Measurements from ENCODE around the gene ENTPD1. TPM values are rescaled to one million over a fixed set of nuclear protein-coding genes. Genes with fewer than 3 reads are reported as not detected.
"Not testable (repeated sequence)": the region's sequence is repeated elsewhere in the genome, so short reads cannot be mapped to it uniquely, and the experiment has no call there.

Gene ENTPD1
- total and polyA plus RNA-seq, 4 donors = 23.6 to 41.3 (median 34.5) TPM

DNA sequence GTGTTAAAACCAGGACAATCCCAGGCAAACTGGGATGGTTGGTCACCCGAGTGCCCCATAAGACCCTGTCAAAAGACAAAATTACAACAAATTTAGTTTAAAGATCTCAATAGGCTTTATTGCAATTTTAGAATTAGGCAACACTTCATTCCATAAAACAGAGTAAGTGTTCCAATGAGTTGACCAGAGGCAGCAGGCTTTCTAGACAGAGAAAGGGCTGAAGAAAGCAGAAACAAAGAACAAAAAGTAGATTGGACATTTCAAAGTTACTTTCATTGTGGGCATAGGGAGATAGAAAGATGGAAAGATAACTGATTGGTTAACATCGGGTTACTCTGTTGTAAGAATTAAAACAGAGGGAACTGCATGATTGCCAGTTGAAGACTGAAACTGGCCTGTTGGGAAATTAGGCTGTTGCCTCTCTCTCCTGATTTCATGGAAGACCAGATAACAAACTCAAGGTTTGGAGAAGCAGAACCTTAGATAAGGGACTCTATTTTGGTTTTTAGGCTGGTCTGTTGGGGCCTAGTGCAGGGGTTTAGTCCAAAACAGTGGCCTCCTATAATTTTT is 36.3 kb downstream of the ENTPD1 start:
- H3K27ac ChIP-seq (ENCODE audit: low read depth, low read length) = peak overlapping the region; percentile 65
- no CpG with 5 or more reads among the region's 2 CpGs for WGBS (ENCODE audit: insufficient coverage)
- H3K4me1 ChIP-seq (ENCODE audit: control insufficient read depth, insufficient read depth, low read length) = no peaks in the 10 kb centered on the region
- no peak for DNase-seq (ENCODE audit: low read depth in 4 of 6, low spot score in 6 of 6)
- no peaks in the 10 kb centered on the region for H3K36me3 ChIP-seq (ENCODE audit: control insufficient read depth, insufficient read depth, low read length)
- no peak overlapping the region for H3K4me3 ChIP-seq (ENCODE audit: low read depth, low read length)
- H3K27me3 ChIP-seq (ENCODE audit: control insufficient read depth, insufficient read depth, low read length) = no peaks in the 10 kb centered on the region
- no peaks in the 10 kb centered on the region for H3K9me3 ChIP-seq (ENCODE audit: control insufficient read depth, insufficient read depth, low read length)

DNA sequence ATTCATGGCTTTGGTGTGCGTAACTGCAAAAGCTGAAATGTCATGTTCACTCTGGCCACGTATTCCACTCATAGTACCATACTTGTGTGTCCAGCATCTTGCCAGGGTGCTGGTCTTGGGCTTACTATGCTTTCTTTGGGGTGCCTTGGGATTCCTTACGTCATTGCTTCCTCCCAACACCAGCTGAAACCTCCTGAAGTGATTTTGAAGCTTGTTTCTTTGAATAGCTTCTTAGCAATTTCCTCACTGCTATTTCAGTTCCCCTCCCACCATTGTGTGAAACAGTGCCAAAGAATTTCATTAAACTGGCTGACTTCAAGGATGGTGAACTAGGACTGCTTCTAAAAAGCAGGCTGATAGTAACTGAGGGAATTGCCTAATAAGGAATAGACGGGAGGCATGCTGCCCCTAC is 36.9 kb downstream of the ENTPD1 start:
- WGBS (ENCODE audit: insufficient coverage) = 77% methylated on average over 2 of the region's 4 CpGs
- no peaks in the 10 kb centered on the region for H3K4me1 ChIP-seq (ENCODE audit: control insufficient read depth, insufficient read depth, low read length)

DNA sequence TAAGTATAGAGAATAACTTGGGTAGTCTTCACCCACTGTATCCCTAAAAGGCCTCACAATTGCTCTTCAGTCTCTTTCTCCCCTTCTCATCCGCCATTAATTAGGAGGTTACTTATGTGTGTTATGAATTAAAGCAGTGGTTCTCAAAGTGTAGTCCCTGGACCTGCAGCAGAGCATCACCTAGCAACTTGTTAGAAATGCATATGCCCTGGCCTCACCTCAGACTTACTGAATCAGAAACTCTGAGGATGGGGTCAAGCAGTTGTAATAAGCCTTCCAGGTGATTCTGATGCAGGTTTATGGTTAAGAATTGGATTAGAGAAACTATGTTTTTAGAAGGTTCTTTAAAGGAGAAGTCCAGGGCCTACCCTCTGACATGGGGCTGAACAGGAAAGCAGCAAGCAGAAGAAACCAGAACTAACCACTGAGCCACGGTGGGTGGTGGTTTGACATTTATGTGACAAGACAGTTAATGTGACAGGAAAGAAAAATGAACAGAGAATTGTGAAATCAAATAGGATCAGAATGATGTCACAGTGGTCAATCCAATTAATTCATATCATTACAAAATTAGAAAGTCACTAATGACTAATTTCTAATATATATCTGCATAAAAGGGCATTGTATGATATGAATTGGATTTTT is 37.6 kb downstream of the ENTPD1 start:
- Histone ChIP-seq H3K27me3 (ENCODE audit: control insufficient read depth, insufficient read depth, low read length) (no peaks in the 10 kb centered on the region), H3K36me3 (ENCODE audit: control insufficient read depth, insufficient read depth, low read length) (no peaks in the 10 kb centered on the region), H3K9me3 (ENCODE audit: control insufficient read depth, insufficient read depth, low read length) (no peaks in the 10 kb centered on the region), H3K4me3 (ENCODE audit: low read depth, low read length) (no peak overlapping the region), H3K4me1 (ENCODE audit: control insufficient read depth, insufficient read depth, low read length) (no peaks in the 10 kb centered on the region), H3K27ac (ENCODE audit: low read depth, low read length) (peak overlapping the region; percentile 75)
- DNase-seq (ENCODE audit: low read depth in 4 of 6, low spot score in 6 of 6) = no peak
- 100% methylated on average over 1 of the region's 2 CpGs for WGBS (ENCODE audit: insufficient coverage)

More for the DNA sequence above, 36.9 kb downstream of the ENTPD1 start:
- DNase-seq (ENCODE audit: low read depth in 4 of 6, low spot score in 6 of 6) = peak in 2 of 6 donors; percentile 23 to 54
- Histone ChIP-seq H3K27me3 (ENCODE audit: control insufficient read depth, insufficient read depth, low read length) (no peaks in the 10 kb centered on the region), H3K36me3 (ENCODE audit: control insufficient read depth, insufficient read depth, low read length) (no peaks in the 10 kb centered on the region), H3K4me3 (ENCODE audit: low read depth, low read length) (no peak overlapping the region), H3K9me3 (ENCODE audit: control insufficient read depth, insufficient read depth, low read length) (no peaks in the 10 kb centered on the region), H3K27ac (ENCODE audit: low read depth, low read length) (peak overlapping the region; percentile 75)

- Histone ChIP-seq H3K4me1 (ENCODE audit: control insufficient read depth, insufficient read depth, low read length) (no peaks in the 10 kb centered on the region), H3K9me3 (ENCODE audit: control insufficient read depth, insufficient read depth, low read length) (no peaks in the 10 kb centered on the region), H3K27ac (ENCODE audit: low read depth, low read length) (no peak overlapping the region), H3K27me3 (ENCODE audit: control insufficient read depth, insufficient read depth, low read length) (no peaks in the 10 kb centered on the region), H3K4me3 (ENCODE audit: low read depth, low read length) (no peak overlapping the region), H3K36me3 (ENCODE audit: control insufficient read depth, insufficient read depth, low read length) (no peaks in the 10 kb centered on the region)
- DNase-seq (ENCODE audit: low read depth in 4 of 6, low spot score in 6 of 6) = no peak
- 84% methylated on average over 3 of the region's 3 CpGs for WGBS (ENCODE audit: insufficient coverage)
Measured at GRCh38 chr10:95794195-95794594, 38.2 kb downstream of the ENTPD1 start.

GRCh38 chr10:95795602-95796001 is 39.6 kb downstream of the ENTPD1 start:
- Histone ChIP-seq H3K27ac (ENCODE audit: low read depth, low read length) (no peak overlapping the region), H3K27me3 (ENCODE audit: control insufficient read depth, insufficient read depth, low read length) (no peaks in the 10 kb centered on the region), H3K36me3 (ENCODE audit: control insufficient read depth, insufficient read depth, low read length) (no peaks in the 10 kb centered on the region), H3K4me3 (ENCODE audit: low read depth, low read length) (no peak overlapping the region), H3K9me3 (ENCODE audit: control insufficient read depth, insufficient read depth, low read length) (peaks cover 1% of the 10 kb centered on the region), H3K4me1 (ENCODE audit: control insufficient read depth, insufficient read depth, low read length) (no peaks in the 10 kb centered on the region)
- WGBS (ENCODE audit: insufficient coverage) = no CpG with 5 or more reads among the region's 3 CpGs
- no peak for DNase-seq (ENCODE audit: low read depth in 4 of 6, low spot score in 6 of 6)

DNA sequence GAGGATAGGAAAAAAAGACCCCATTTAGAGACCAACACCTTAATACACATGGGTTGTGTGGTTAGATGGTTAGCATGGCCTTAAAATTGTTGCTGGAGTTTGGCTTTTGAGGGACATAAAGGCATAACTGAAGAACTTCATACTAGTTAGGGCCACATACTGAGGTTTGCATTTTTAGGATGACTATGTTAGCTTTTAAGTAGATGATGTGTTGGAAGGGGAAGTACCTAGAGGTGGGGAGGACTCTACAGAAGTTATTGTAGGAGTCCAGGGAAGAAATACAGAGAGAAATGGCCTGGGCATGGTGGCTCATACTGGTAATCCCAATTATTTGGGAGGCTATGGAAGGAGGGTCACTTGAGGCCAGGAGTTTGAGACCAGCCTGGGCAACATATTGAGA is 40.5 kb downstream of the ENTPD1 start:
- no peaks in the 10 kb centered on the region for H3K27me3 ChIP-seq (ENCODE audit: control insufficient read depth, insufficient read depth, low read length)
- DNase-seq (ENCODE audit: low read depth in 4 of 6, low spot score in 6 of 6) = no peak
- H3K36me3 ChIP-seq (ENCODE audit: control insufficient read depth, insufficient read depth, low read length) = no peaks in the 10 kb centered on the region
- no peak overlapping the region for H3K27ac ChIP-seq (ENCODE audit: low read depth, low read length)
- H3K9me3 ChIP-seq (ENCODE audit: control insufficient read depth, insufficient read depth, low read length) = peaks cover 1% of the 10 kb centered on the region
- H3K4me3 ChIP-seq (ENCODE audit: low read depth, low read length) = no peak overlapping the region
- H3K4me1 ChIP-seq (ENCODE audit: control insufficient read depth, insufficient read depth, low read length) = no peaks in the 10 kb centered on the region

- Histone ChIP-seq H3K27ac (ENCODE audit: low read depth, low read length) (no peak overlapping the region), H3K9me3 (ENCODE audit: control insufficient read depth, insufficient read depth, low read length) (peaks cover 3% of the 10 kb centered on the region), H3K4me1 (ENCODE audit: control insufficient read depth, insufficient read depth, low read length) (no peaks in the 10 kb centered on the region), H3K27me3 (ENCODE audit: control insufficient read depth, insufficient read depth, low read length) (no peaks in the 10 kb centered on the region), H3K36me3 (ENCODE audit: control insufficient read depth, insufficient read depth, low read length) (no peaks in the 10 kb centered on the region), H3K4me3 (ENCODE audit: low read depth, low read length) (no peak overlapping the region)
- no peak for DNase-seq (ENCODE audit: low read depth in 4 of 6, low spot score in 6 of 6)
Measured at GRCh38 chr10:95798096-95798855, 42.3 kb downstream of the ENTPD1 start.

DNA sequence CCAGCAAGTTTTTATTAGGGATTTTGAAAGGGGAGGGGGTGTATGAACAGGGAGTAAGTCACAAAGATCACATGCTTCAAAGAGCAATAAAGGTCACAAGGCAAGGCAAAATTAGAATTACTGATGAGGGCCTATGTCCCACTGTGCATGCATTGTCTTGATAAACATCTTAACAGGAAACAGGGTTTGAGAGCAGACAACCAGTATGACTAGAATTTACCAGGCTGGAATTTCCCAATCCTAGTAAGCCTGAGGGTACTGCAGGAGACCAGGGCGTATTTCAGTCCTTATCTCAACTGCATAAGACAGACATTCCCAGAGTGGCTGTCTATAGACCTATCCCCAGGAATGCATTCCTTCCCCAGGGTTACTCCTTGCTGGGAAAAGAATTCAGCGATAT is 44.3 kb downstream of the ENTPD1 start:
- H3K4me1 ChIP-seq (ENCODE audit: control insufficient read depth, insufficient read depth, low read length); H3K36me3 ChIP-seq (ENCODE audit: control insufficient read depth, insufficient read depth, low read length); H3K9me3 ChIP-seq (ENCODE audit: control insufficient read depth, insufficient read depth, low read length); H3K27me3 ChIP-seq (ENCODE audit: control insufficient read depth, insufficient read depth, low read length); H3K4me3 ChIP-seq (ENCODE audit: low read depth, low read length); DNase-seq (ENCODE audit: low read depth in 4 of 6, low spot score in 6 of 6); H3K27ac ChIP-seq (ENCODE audit: low read depth, low read length): not testable (repeated sequence)
- 86% methylated on average over 1 of the region's 2 CpGs for WGBS (ENCODE audit: insufficient coverage)

DNA sequence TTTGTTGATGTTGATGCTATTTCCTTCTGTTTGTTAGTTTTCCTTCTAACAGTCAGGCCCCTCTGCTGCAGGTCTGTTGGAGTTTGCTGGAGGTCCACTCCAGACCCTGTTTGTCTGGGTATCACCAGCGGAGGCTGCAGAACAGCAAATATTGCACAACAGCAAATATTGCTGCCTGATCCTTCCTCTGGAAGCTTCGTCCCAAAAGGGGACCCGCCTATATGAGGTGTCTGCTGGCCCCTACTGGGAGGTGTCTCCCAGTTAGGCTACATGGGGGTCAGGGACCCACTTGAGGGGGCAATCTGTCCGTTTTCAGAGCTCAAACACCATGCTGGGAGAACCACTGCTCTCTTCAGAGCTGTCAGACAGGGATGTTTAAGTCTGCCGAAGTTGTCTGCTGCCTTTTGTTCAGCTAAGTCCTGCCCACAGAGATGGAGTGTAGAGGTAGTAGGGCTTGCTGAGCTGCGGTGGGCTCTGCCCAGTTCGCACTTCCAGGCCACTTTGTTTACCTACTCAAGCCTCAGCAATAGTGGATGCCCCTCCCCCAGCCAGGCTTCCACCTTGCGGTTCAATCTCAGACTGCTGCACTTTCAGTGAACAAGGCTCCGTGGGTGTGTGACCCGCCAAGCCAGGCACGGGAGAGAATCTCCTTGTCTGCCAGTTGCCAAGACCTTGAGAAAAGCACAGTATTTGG is 50.9 kb downstream of the ENTPD1 start:
- not testable (repeated sequence) for DNase-seq (ENCODE audit: low read depth in 4 of 6, low spot score in 6 of 6); H3K9me3 ChIP-seq (ENCODE audit: control insufficient read depth, insufficient read depth, low read length); H3K27me3 ChIP-seq (ENCODE audit: control insufficient read depth, insufficient read depth, low read length); H3K4me3 ChIP-seq (ENCODE audit: low read depth, low read length); H3K4me1 ChIP-seq (ENCODE audit: control insufficient read depth, insufficient read depth, low read length); H3K27ac ChIP-seq (ENCODE audit: low read depth, low read length); H3K36me3 ChIP-seq (ENCODE audit: control insufficient read depth, insufficient read depth, low read length)
- 93% methylated on average over 8 of the region's 11 CpGs for WGBS (ENCODE audit: insufficient coverage)
